OCI-LY7 (cell line): Measurements from ENCODE around the gene KCNQ5. TPM values are rescaled to one million over a fixed set of nuclear protein-coding genes. Genes with fewer than 3 reads are reported as not detected.

Experiments used
- BruUV-seq: library from RNA; stranded (reverse); fragments of 400-500 nt; replicated peaks from 2 replicates; lab custom pipeline; 2021; lab: Mats Ljungman, UMichigan
- CTCF ChIA-PET: fragments of 300-600 bp; sonication (Branson Sonifier 250); formaldehyde crosslinking; loops from one replicate; lab custom pipeline; 2022; ENCODE audit warnings: antibody characterized with exemption; ENCODE audit not compliant: unreplicated experiment; lab: Charles Lee
- POLR2A ChIA-PET: fragments of 300-600 bp; sonication (Branson Sonifier 250); formaldehyde crosslinking; loops from one replicate; lab custom pipeline; 2022; ENCODE audit warnings: antibody characterized with exemption; lab: Charles Lee
- DNase-seq: peaks from one replicate; pipeline ENCODE4 v3.0.0-alpha.2; 2015; ENCODE audit warnings: low spot score
- H2AFZ ChIP-seq: fragments of 200-600 bp; sonication (generic), shearing (Covaris generic); 2 replicates; pipeline ENCODE4 v1.6.1; 2014; ENCODE audit warnings: mild to moderate bottlenecking, antibody characterized with exemption, low read length, moderate library complexity
- H3K27ac ChIP-seq: fragments of 200-600 bp; sonication (generic); 2 replicates; pipeline ENCODE4 v1.5.1; 2014; ENCODE audit warnings: mixed run types, low read depth, mild to moderate bottlenecking, moderate library complexity, low read length, inconsistent platforms; ENCODE audit not compliant: poor library complexity, severe bottlenecking
- H3K36me3 ChIP-seq: fragments of 200-600 bp; sonication (generic); 2 replicates; pipeline ENCODE4 v1.6.1; 2014; ENCODE audit warnings: mild to moderate bottlenecking, antibody characterized with exemption, low read length, moderate library complexity, mixed read lengths; ENCODE audit not compliant: insufficient read depth
- H3K4me1 ChIP-seq: fragments of 200-600 bp; sonication (generic); 2 replicates; pipeline ENCODE4 v1.5.1; 2014; ENCODE audit warnings: mild to moderate bottlenecking, low read length; ENCODE audit not compliant: insufficient read depth, poor library complexity, severe bottlenecking
- H3K4me2 ChIP-seq: fragments of 200-600 bp; sonication (generic); 2 replicates; pipeline ENCODE4 v1.6.1; 2014; ENCODE audit warnings: mild to moderate bottlenecking, low read length
- H3K4me3 ChIP-seq: fragments of 200-600 bp; sonication (generic); 2 replicates; pipeline ENCODE4 v1.5.1; 2014; ENCODE audit warnings: mild to moderate bottlenecking, low read depth, low read length; ENCODE audit not compliant: poor library complexity, severe bottlenecking
- H3K79me2 ChIP-seq: fragments of 200-600 bp; sonication (generic); 2 replicates; pipeline ENCODE4 v1.6.1; 2016; ENCODE audit warnings: low read depth, mild to moderate bottlenecking, low read length, moderate library complexity, mixed read lengths; ENCODE audit not compliant: insufficient read depth
- H3K9me2 ChIP-seq: fragments of 200-600 bp; sonication (generic); 2 replicates; pipeline ENCODE4 v1.6.1; 2016; ENCODE audit warnings: mild to moderate bottlenecking, low read length, mixed read lengths; ENCODE audit not compliant: insufficient read depth
- H3K9me3 ChIP-seq: fragments of 200-600 bp; sonication (generic); 2 replicates; pipeline ENCODE4 v1.6.1; 2014; ENCODE audit warnings: mild to moderate bottlenecking, mixed run types, low read length, mixed read lengths
- H4K20me1 ChIP-seq: fragments of 200-600 bp; sonication (generic); 2 replicates; pipeline ENCODE4 v1.6.1; 2014; ENCODE audit warnings: mild to moderate bottlenecking, antibody characterized with exemption, low read length, moderate library complexity, mixed read lengths; ENCODE audit not compliant: insufficient read depth
- CTCF ChIP-seq: fragments of 200-600 bp; sonication (generic); conservative IDR thresholded peaks from 2 replicates; pipeline ENCODE4 v1.5.1; 2014; ENCODE audit warnings: mild to moderate bottlenecking, antibody characterized with exemption, low read length, moderate library complexity, mixed read lengths
- EZH2phosphoT487 ChIP-seq: fragments of 200-600 bp; sonication (generic); IDR thresholded peaks from 2 replicates; pipeline ENCODE4 v1.6.1; 2018; ENCODE audit warnings: low read depth, borderline replicate concordance, mild to moderate bottlenecking, mixed run types, antibody characterized with exemption, low read length, moderate library complexity, mixed read lengths
- intact Hi-C: fragments of 100-400 bp; cut with micrococcal nuclease; formaldehyde crosslinking; loops from one replicate; pipeline ENCODE4 v1.10.0; 2022; ENCODE audit not compliant: unreplicated experiment
- total RNA-seq, 2 experiments: library from RNA; depleted of rRNA in 1 of 2; stranded (reverse); fragments of >200 nt in 1 of 2; shearing (Covaris generic) in 1 of 2; gene quantifications; 2 replicates each; pipeline ENCODE4 v1.2.3, GENCODE V29; 2014 to 2022

KCNQ5 gene
- total RNA-seq, 2 experiments from 2014 or later, result 26.1 to 29.7 TPM

GRCh38 chr6:72844614-72845013, 222.8 kb downstream of the KCNQ5 start:
- 0 out of 2 replicates have a peak, but pooled peaks cover 7% of the 10 kb centered on the region for H3K79me2 ChIP-seq
- intact Hi-C loops, result no loop called here

DNA sequence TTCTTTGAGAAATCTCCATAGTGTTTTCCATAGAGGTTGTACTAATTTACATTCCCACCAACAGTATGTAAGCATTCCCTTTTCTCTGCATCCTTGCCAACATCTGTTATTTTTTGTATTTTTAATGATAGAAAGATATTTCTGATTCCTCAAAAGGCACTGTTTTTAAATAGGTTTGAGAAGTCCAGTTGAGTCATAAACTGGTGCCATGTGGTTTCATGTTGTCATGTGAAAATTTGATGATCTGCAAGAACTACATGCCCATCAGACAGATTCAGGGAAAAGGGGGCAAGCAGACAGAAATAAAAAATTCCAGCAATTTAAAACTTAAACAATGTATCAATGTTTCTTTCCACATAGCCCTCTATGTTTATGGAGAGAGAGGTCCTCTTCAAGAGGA, 227.5 kb downstream of the KCNQ5 start:
- ChIA-PET POLR2A (interaction anchor here (0.7 kb wide), 1 partner anchor 186 kb away, joined by 3 read pairs; no protein-coding TSS in a partner anchor), CTCF (no interaction called here)
- Histone ChIP-seq H3K4me1 (no peaks in the 10 kb centered on the region), H3K27ac (no peak overlapping the region), H3K9me2 (no peaks in the 10 kb centered on the region), H3K36me3 (no peaks in the 10 kb centered on the region), H3K79me2 (no peaks in the 10 kb centered on the region), H2AFZ (no peak overlapping the region), H3K4me3 (no peak overlapping the region), H4K20me1 (0 out of 2 replicates have a peak, but pooled peaks cover 4% of the 10 kb centered on the region), H3K4me2 (no peak overlapping the region), H3K9me3 (no peaks in the 10 kb centered on the region)
- intact Hi-C loops, result no loop called here
- no peak for TF ChIP-seq CTCF
- TF ChIP-seq EZH2phosphoT487, result no peak
- no peak for DNase-seq
- BruUV-seq, result TSS peak; percentile 14

More at GRCh38 chr6:72844614-72845013, 222.8 kb downstream of the KCNQ5 start:
- Histone ChIP-seq H3K4me3 (no peak overlapping the region), H3K9me3 (no peaks in the 10 kb centered on the region), H4K20me1 (0 out of 2 replicates have a peak, but pooled peaks cover 3% of the 10 kb centered on the region), H3K9me2 (no peaks in the 10 kb centered on the region), H3K4me2 (no peak overlapping the region), H3K27ac (no peak overlapping the region), H3K4me1 (no peaks in the 10 kb centered on the region), H2AFZ (no peak overlapping the region), H3K36me3 (no peaks in the 10 kb centered on the region)
- DNase-seq, result no peak
- BruUV-seq, result no TSS peak
- ChIA-PET POLR2A (interaction anchor here (0.6 kb wide), 1 partner anchor 387 kb away, joined by 3 read pairs; no protein-coding TSS in a partner anchor), CTCF (no interaction called here)
- TF ChIP-seq EZH2phosphoT487 (no peak), CTCF (no peak)

GRCh38 chr6:72850040-72850439, 228.2 kb downstream of the KCNQ5 start:
- ChIA-PET CTCF (no interaction called here), POLR2A (interaction anchor here (0.7 to 1.4 kb wide), 3 partner anchors 9 to 45 kb away, joined by 3 read pairs; no protein-coding TSS in a partner anchor)

More at GRCh38 chr6:72850040-72850439, 228.2 kb downstream of the KCNQ5 start:
- no peak overlapping the region for H2AFZ ChIP-seq
- H3K4me3 ChIP-seq, result no peak overlapping the region
- no peaks in the 10 kb centered on the region for H3K4me1 ChIP-seq
- DNase-seq, result no peak
- H3K4me2 ChIP-seq, result no peak overlapping the region
- intact Hi-C loops, result no loop called here
- 0 out of 2 replicates have a peak, but pooled peaks cover 4% of the 10 kb centered on the region for H4K20me1 ChIP-seq
- TF ChIP-seq EZH2phosphoT487 (no peak), CTCF (no peak)
- H3K9me3 ChIP-seq, result no peaks in the 10 kb centered on the region
- H3K79me2 ChIP-seq, result no peaks in the 10 kb centered on the region
- H3K9me2 ChIP-seq, result no peaks in the 10 kb centered on the region
- no peaks in the 10 kb centered on the region for H3K36me3 ChIP-seq
- no TSS peak for BruUV-seq
- no peak overlapping the region for H3K27ac ChIP-seq
